Endothelial cell of umbilical vein (primary cell): ENCODE results near the gene ZBP1. TPM values are rescaled to one million over a fixed set of nuclear protein-coding genes. Genes with fewer than 3 reads are reported as not detected.

ENCODE experiments used
- BruUV-seq: library from RNA; stranded (reverse); fragments of 400-500 nt; replicated peaks from 2 replicates; lab custom pipeline; 2021; lab: Mats Ljungman, UMichigan
- CTCF ChIA-PET: fragments of 300-600, 350-600 bp; sonication (Branson Sonifier 250); formaldehyde crosslinking; loops from one replicate; lab custom pipeline; 2021; ENCODE audit warnings: antibody characterized with exemption, inconsistent platforms; lab: Charles Lee
- POLR2A ChIA-PET: fragments of 300-600, 350-600 bp; sonication (Branson Sonifier 250); formaldehyde crosslinking; loops from one replicate; lab custom pipeline; 2021; ENCODE audit warnings: antibody characterized with exemption, inconsistent platforms; lab: Charles Lee
- DNase-seq: peaks from one replicate; pipeline ENCODE4 v3.0.0-alpha.2; 2011; ENCODE audit warnings: low read depth, low spot score
- FAIRE-seq: peaks from 2 replicates; lab custom pipeline; 2011; peaks lifted over from hg19 to GRCh38; lab: Jason Lieb, UNC
- H2AFZ ChIP-seq: 2 replicates; pipeline ENCODE4 v1.6.0; 2012; ENCODE audit warnings: low read depth, low read length, control low read depth, inconsistent platforms
- H3K27ac ChIP-seq: 2 replicates; pipeline ENCODE4 v1.5.1; 2011; ENCODE audit warnings: low read depth, mild to moderate bottlenecking, control low read depth, low read length, moderate library complexity; ENCODE audit not compliant: insufficient read depth
- H3K27me3 ChIP-seq, 2 experiments: 2 replicates each; pipeline versions ENCODE4 v1.6.0 to v1.6.1; 2011; ENCODE audit warnings: low read length in 2 of 2, mixed read lengths in 1 of 2; ENCODE audit not compliant: control insufficient read depth in 2 of 2, insufficient read depth in 2 of 2
- H3K36me3 ChIP-seq, 2 experiments: 2 replicates in 1 of 2; 3 replicates in 1 of 2; pipeline ENCODE4 v1.5.1; 2011; ENCODE audit warnings: low read length in 2 of 2, mild to moderate bottlenecking in 1 of 2, moderate library complexity in 1 of 2; ENCODE audit not compliant: control insufficient read depth in 2 of 2, insufficient read depth in 2 of 2; ENCODE audit errors: extremely low read depth in 1 of 2
- H3K4me1 ChIP-seq: 3 replicates; pipeline ENCODE4 v1.5.1; 2011; ENCODE audit warnings: mild to moderate bottlenecking, low read length; ENCODE audit not compliant: control insufficient read depth, insufficient read depth; ENCODE audit errors: extremely low read depth
- H3K4me2 ChIP-seq: 2 replicates; pipeline ENCODE4 v1.6.1; 2011; ENCODE audit warnings: low read length, control low read depth, mixed read lengths; ENCODE audit not compliant: insufficient read depth
- H3K4me3 ChIP-seq, 3 experiments: fragments of 200-600 bp in 1 of 3; sonication (generic), shearing (Covaris generic) in 1 of 3; replicated peaks in 1 of 3; 2 replicates each; pipeline ENCODE4 v1.5.1; 2011 to 2016; ENCODE audit warnings: control low read depth in 3 of 3, low read length in 3 of 3, mild to moderate bottlenecking in 2 of 3, inconsistent platforms in 1 of 3, low read depth in 1 of 3, moderate library complexity in 1 of 3; ENCODE audit not compliant: insufficient read depth in 1 of 3
- H3K79me2 ChIP-seq: 2 replicates; pipeline ENCODE4 v1.6.0; 2012; ENCODE audit warnings: low read length, inconsistent platforms; ENCODE audit not compliant: control insufficient read depth, insufficient read depth
- H3K9ac ChIP-seq: replicated peaks from 2 replicates; pipeline ENCODE3; 2011; ENCODE audit warnings: low read length, control low read depth; ENCODE audit not compliant: insufficient read depth; ENCODE audit errors: extremely low read depth
- H3K9me1 ChIP-seq: replicated peaks from 3 replicates; pipeline ENCODE4 v1.6.0; 2011; ENCODE audit warnings: mild to moderate bottlenecking, low read length; ENCODE audit not compliant: control insufficient read depth, insufficient read depth; ENCODE audit errors: extremely low read depth
- H3K9me3 ChIP-seq: replicated peaks from 2 replicates; pipeline ENCODE4 v1.5.1; 2012; ENCODE audit warnings: low read length, inconsistent platforms; ENCODE audit not compliant: control insufficient read depth, insufficient read depth
- H4K20me1 ChIP-seq: replicated peaks from 2 replicates; pipeline ENCODE3; 2011; ENCODE audit warnings: mild to moderate bottlenecking, low read length; ENCODE audit not compliant: control insufficient read depth, insufficient read depth; ENCODE audit errors: extremely low read depth
- CTCF ChIP-seq, 2 donors: IDR thresholded peaks; 1 replicate in 1 of 2; 2 replicates in 1 of 2; pipeline ENCODE4 v1.5.1; 2011; ENCODE audit warnings: low read length in 2 of 2, mild to moderate bottlenecking in 2 of 2, moderate library complexity in 2 of 2, control low read depth in 1 of 2, inconsistent platforms in 1 of 2, low read depth in 1 of 2; ENCODE audit not compliant: insufficient read depth in 1 of 2; ENCODE audit errors: extremely low read depth in 1 of 2
- EZH2 ChIP-seq: IDR thresholded peaks from 2 replicates; pipeline ENCODE4 v1.6.1; 2012; ENCODE audit warnings: borderline replicate concordance, low read depth, mild to moderate bottlenecking, moderate library complexity, low read length, inconsistent platforms; ENCODE audit not compliant: severe bottlenecking
- FOS ChIP-seq: IDR thresholded peaks from 2 replicates; pipeline ENCODE4 v1.6.1; 2011; ENCODE audit warnings: mild to moderate bottlenecking, low read length, moderate library complexity, borderline replicate concordance; ENCODE audit not compliant: insufficient read depth
- GATA2 ChIP-seq: IDR thresholded peaks from 2 replicates; pipeline ENCODE4 v1.7.0; 2011; ENCODE audit warnings: low read depth, mild to moderate bottlenecking, moderate library complexity, mixed read lengths, low read length; ENCODE audit not compliant: insufficient read length, insufficient read depth
- JUN ChIP-seq: IDR thresholded peaks from 2 replicates; pipeline ENCODE4 v1.6.1; 2011; ENCODE audit warnings: borderline replicate concordance, low read depth; ENCODE audit not compliant: insufficient read length, insufficient read depth
- MAX ChIP-seq: IDR thresholded peaks from 2 replicates; pipeline ENCODE4 v1.6.1; 2011; ENCODE audit not compliant: insufficient read depth, insufficient read length
- MYC ChIP-seq: IDR thresholded peaks from one replicate; pipeline ENCODE4 v1.6.1; 2011; ENCODE audit warnings: mild to moderate bottlenecking, low read depth, low read length
- POLR2A ChIP-seq: IDR thresholded peaks from 2 replicates; pipeline ENCODE4 v1.6.1; 2012; ENCODE audit warnings: low read depth, mild to moderate bottlenecking, control low read depth, low read length
- POLR2AphosphoS5 ChIP-seq: IDR thresholded peaks from 2 replicates; pipeline ENCODE4 v1.6.1; 2012; ENCODE audit warnings: low read depth, mild to moderate bottlenecking, control low read depth, low read length, moderate library complexity; ENCODE audit not compliant: insufficient read depth
- dilution Hi-C: fragments of 300-500 bp; cut with MboI; formaldehyde crosslinking; loops from one replicate; pipeline ENCODE4 v1.15.0; 2019; ENCODE audit warnings: low sequenced_read_pairs; ENCODE audit not compliant: extremely low pct_ligation_motif_present
- intact Hi-C: fragments of 100-400 bp; cut with micrococcal nuclease; formaldehyde crosslinking; loops from one replicate; pipeline ENCODE4 v1.10.0; 2022
- polyA plus RNA-seq, 4 experiments: library from polyadenylated mRNA; depleted of rRNA in 3 of 4; stranded (reverse) in 3 of 4; unstranded in 1 of 4; fragments of >200 nt; gene quantifications; 2 replicates each; pipeline versions ENCODE4 v1.2.1 to v1.2.3, GENCODE V29; 2011 to 2012; ENCODE audit warnings: missing spikeins in 1 of 4
- total RNA-seq: library from RNA; stranded (reverse); gene quantifications from 2 replicates; pipeline ENCODE4 v1.2.3, GENCODE V29; 2021

The ZBP1 gene
- total and polyA plus RNA-seq, 2 donors (not counting 3 experiments of a cell fraction or from before 2014, with no cell fraction given): not detected

DNA sequence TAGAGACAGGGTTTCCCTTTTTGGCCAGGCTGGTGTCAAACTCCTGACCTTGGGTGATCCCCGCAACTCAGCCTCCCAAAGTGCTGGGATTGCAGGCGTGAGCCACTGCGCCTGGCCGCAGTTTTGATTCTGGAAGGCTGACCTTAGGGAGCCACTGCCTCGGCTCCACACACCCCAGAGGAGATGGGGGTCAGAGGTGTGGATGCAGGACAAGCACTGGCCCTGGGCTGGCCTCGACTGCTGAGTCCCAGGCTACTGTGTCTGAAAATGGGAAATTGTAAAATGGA lies 1.5 kb downstream of the ZBP1 start:
- H3K4me2 ChIP-seq: no peak overlapping the region
- no peaks in the 10 kb centered on the region for H3K9me3 ChIP-seq
- no TSS peak for BruUV-seq
- H3K4me3 ChIP-seq: no peak overlapping the region
- H2AFZ ChIP-seq: no peak overlapping the region
- no peaks in the 10 kb centered on the region for H4K20me1 ChIP-seq
- H3K79me2 ChIP-seq: no peaks in the 10 kb centered on the region
- ChIA-PET POLR2A (no interaction called here), CTCF (interaction anchor here (2.1 kb wide), 1 partner anchor 24 kb away, joined by 6 read pairs; no protein-coding TSS in a partner anchor)
- dilution Hi-C loops (no loop called here), intact Hi-C loops (no loop called here)
- H3K9ac ChIP-seq: no peak overlapping the region
- no peaks in the 10 kb centered on the region for H3K27me3 ChIP-seq
- FAIRE-seq: no peak
- TF ChIP-seq GATA2 (no peak), POLR2AphosphoS5 (no peak), MAX (no peak), MYC (no peak), CTCF (IDR thresholded peaks at IDR 0.05; ENCODE audit: extremely low read depth in 1 of 2, insufficient read depth in 1 of 2, low read depth in 1 of 2, low read length in 2 of 2) (no peak), JUN (no peak), FOS (no peak), EZH2 (no peak), POLR2A (no peak)
- H3K36me3 ChIP-seq: no peaks in the 10 kb centered on the region
- H3K4me1 ChIP-seq: no peaks in the 10 kb centered on the region
- H3K9me1 ChIP-seq: no peaks in the 10 kb centered on the region
- no peak overlapping the region for H3K27ac ChIP-seq
- DNase-seq: no peak
